NCI-H2171 (cell line): Measurements from ENCODE around the gene CHRND.

Experiments used
- DNase-seq: peaks from one replicate; lab custom pipeline; 2025; lab: John Stamatoyannopoulos, UW

The CHRND gene

DNA sequence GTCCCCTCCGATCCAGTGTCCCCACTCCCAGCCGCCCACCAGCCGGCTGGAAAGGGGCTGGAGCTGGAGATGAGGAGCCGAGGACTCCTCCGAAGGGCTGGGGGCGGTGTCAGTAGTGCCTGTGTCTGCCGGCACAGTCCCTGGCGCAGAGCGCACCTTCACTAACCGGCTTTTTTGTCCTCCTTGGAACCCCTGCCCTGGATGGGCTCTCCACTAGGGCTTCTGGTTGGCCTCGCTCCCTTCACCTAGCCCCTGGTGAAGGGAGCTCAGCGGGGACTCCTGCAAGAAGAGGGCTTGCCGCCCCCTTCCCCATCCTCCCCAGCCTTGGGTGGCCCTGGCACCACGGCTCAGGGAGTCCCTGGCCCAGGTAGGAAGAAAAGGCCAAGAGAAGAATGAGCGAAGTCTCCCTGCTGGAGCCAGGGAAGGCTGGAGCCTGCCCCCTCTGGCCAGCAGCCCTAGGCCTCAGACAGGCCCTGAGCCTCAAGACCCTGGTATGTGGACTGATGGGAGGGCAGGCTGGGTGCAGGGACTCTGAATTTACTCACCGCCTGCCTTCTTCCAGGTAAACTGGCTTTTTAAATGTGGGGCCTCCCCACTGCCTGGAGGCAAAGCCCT lies 37.8 kb upstream of the CHRND start:
- DNase-seq: no peak

DNA sequence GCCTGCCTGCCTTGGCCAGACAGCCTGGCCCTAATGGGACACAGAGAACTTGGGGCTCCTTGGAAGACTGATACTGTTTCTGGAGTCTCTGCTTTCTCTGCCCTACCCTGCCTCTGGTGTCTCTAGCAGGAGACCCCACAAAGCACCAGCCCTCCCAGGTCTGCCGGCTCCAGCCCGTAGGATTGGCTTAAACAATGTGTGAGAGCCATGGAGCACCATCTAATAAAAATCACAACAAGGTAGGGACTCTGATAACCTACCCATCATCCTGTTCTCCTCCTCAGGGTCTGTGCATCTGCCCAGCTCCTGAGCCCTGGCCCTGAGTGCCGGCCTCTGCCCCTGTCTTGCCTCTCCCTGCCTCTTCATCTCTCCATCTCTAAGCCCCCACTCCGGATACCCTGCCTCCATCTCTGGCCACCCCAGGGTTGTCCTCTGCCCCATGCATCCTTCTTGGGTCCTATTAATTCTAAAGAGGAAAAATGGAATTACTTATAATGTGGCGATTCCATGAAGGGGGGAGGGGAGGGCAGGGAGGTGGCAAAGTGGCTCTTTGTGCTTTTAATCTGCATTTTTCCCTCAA lies 37.1 kb upstream of the CHRND start:
- DNase-seq: no peak

DNA sequence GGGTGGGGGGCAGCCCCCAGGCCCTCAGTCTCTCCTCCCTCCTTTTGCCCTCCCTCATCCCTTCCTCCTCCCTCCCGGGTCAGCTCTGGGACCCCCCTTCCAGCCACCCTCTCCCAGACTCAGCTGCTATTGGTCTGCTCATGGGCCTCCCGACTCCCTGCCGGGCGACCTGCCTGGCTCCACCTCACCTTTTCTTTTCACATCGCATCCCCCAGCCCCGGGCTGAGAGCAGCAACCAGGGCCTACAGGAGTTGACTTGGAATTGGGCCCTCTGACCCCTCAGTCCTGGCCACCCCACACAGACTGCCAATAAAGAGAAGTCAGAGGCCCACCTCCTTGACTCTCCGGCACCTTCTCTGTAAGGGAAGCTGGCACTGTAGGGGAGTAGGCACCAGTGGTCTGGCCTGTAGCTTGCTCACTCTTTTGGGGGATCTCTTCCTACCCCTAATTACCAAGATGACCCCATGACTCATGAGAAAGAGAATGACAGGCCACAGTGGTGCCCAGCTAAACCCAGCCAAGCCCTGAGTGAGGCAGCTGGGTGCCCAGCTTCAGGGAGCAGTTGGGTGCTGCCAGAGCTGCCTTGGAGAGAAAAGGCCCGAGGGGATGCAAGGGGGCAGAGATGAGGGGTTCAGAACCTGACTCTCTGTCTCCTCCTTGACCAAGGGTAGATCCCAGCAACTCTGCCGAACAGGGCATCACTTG lies 36.3 kb upstream of the CHRND start:
- DNase-seq: no peak

DNA sequence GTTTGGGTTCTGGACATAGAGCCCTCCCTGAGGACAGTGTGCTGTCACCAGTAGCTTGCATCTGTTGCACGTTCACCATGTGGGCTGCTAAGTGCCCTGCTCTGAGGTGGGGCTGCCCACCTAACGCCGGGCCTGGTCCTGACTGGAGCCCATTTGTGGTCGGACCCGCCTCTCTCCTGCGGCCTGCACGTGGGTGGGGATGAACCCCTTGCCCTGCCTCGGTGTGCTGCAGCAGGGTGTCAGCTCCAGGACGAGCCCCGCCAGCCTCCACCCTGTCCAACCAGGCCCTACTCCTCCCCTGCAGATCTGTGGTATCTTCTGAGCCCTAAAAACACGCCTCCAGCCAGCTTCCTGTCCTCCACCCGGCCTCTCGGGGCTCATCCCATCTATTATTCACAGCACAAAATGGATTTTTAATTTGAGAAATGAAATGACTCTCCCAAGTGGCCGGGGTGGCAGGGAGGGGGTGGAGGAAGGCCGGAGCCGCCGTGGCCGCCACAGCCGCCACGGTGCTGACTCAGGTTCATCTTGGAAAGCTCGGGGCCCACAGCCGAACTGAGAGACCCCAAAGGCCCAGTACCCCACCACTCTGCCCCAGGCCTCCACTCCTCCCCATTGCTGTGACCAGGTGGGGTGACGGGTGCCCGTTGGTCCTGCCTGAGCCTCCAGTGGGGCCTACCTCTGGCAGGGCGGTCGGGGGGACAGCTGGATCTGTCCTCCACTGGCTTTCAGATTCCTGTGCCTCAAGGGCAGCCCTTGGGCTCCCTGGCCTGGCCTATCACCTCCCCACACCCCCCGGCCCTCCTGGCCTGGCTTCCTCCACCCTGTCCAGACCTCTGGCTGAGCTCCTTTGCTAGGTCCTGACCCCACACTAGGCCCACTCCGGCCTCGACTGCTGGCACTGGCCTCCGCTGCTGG lies 35.5 kb upstream of the CHRND start:
- DNase-seq: no peak

DNA sequence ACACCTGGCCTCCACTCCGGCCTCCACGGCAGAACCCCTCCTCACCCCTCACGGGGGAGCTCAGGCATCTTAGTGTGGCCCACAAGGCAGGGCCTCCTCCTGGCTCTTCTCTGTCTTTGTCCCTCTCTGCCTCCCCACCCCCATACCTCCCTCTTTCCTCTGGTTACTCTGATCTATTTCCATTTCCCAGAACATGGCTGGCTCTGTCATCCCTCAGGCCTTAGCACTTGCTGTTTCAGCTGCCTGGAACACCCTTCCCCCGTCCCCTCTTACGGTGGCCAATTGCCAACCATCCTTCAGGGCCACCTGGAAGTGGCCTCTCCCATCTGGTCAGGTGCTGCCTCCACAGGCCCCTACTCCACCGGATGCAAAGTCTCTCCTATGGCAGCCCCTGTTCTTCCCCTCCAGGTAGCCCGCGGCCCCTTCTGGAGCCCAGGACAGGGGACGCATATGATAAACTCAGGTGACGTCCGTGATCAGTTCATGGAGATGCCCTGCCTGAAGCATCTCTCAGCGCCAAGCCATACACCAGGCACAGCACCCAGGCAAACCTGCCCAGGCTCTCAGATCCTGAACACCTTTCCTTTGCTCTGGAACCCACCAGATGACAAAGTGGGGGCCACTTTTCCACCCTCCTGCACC lies 34.7 kb upstream of the CHRND start:
- DNase-seq: no peak

DNA sequence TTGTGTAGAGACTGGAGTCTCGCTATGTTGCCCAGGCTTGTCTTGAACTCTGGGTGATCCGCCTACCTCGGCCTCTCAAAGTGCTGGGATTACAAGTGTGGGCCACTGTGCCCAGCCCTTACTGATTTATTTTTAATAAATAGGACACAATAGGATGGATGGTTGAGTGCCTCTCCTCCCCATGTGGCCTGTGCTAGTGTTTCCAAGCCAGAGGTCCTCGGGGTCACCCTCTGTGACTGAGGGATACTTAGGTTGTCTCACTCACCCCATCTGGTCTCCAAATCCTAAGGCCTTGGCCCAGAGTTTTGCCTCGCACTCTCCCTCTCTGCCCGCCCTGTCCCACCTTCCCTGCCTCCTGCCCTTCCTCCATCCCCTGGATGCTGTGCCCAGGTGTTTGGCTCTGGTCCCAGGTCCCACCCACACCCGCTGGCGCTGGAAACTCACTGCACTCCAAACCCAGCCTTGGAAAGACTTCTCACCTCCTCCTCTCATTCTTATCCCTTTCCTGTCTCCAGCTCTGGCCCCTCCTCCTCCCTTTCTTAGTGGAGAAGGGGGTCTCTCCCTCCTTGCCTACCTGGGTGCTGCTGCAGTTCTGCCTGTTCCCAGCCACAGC lies 33.6 kb upstream of the CHRND start:
- DNase-seq: no peak

DNA sequence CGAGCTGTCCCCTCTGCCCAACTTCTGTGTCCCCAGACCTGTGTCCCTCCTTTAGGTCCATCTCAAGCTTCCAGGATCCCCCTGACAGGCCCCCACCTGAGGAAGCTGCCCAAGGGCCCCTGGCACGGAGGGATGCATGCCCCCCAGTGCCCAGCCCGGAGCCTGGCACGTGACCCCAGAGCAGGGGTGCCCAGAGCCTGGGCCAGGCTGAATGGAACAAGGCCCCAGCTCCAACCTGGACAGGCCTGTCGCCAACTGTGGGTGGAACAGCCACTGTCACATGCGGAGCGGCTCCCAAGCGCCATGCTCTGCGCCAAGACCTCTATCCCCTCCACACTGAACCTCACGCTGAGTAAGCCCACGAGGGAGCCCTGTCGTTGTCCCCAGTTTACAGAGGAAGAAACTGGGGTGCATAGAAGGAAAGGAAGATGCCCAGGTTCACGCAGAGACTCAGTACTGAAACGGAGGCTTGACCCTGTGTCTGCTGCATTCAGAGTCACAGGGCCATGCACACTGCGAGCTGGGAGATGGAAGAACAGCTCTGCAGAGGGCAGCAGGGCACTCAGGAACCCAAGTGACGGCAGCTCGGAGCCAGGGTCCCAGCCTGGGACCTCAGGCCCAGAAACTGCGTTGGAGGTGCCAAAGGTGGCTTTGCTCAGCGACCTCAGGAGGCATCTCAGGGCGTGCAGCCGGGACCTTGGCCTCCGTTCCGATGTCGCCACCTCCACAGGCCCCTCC lies 32.8 kb upstream of the CHRND start:
- DNase-seq: no peak

DNA sequence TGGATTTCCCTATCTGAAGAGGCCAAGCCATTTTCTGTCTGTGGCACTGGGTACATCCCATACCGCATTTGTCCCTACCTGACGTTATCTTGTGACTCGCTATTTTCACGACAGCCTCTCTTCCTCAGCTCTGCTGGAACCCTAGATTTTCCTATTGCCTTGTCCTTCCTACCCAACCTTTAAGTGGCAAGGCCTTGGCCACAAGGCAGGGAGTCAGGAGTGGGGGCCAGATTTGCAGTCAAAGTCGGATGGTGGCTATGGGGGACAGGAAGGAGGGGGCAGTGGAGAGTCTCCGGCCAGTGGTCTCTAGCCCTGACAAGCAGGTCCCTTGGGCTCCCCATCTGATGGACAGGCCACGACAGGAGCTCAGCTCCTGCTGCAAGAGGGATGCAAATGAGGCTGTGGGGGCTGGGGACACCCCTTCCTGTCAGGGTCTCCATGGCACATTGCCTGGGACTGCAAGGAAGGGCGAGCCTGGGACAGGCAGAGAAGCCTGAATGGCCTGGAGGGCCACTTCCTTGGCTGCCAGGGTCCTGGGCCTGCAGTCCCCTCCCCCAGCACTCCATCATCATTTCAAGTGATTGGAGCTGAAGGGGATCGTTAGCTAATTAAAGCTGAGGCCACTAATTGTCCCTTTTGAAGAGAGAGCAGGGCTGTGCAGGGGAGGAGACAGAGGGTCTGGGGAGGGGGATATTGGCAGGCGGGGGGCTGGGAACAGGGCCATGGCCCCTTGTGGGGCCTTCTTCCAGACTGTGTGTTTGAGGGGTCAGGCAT lies 32.1 kb upstream of the CHRND start:
- DNase-seq: no peak

DNA sequence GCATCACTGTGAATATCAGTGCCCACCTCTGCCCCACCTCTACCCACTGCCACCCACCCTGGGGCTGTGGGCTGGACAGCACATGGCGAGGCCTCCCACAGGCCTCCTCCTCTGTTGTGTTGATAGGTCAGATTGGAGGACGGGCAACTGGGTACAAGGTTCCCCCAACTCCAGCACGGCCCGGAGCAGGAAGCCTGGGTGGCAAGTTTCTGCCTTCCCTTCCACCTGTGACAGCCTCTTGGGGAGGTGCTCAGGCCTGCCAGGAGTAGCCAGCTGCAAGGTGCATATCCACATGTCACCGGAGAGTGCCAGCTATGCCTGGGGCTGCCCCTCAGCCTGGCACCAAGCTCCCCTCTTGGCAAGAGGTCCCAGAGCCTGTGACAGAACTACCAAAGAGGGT lies 31.4 kb upstream of the CHRND start:
- no peak for DNase-seq

DNA sequence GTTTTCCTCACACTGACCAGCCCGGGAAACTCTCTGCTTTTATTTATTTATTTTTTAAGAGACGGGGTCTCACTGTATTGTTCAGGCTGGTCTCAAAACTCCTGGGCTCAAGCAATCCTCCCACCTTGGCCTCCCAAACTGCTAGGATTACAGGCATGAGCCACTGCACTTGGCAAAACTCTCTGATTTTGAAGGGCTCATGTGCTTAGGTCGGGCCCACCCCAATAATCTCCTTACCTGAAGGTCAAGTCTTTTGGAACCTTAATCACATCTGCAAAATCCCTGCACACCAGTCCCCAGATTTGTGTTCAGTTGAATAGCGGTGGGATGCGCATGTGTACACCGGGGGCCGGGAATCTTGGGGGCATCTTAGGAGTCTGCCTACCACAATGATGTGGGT lies 30.7 kb upstream of the CHRND start:
- no peak for DNase-seq

DNA sequence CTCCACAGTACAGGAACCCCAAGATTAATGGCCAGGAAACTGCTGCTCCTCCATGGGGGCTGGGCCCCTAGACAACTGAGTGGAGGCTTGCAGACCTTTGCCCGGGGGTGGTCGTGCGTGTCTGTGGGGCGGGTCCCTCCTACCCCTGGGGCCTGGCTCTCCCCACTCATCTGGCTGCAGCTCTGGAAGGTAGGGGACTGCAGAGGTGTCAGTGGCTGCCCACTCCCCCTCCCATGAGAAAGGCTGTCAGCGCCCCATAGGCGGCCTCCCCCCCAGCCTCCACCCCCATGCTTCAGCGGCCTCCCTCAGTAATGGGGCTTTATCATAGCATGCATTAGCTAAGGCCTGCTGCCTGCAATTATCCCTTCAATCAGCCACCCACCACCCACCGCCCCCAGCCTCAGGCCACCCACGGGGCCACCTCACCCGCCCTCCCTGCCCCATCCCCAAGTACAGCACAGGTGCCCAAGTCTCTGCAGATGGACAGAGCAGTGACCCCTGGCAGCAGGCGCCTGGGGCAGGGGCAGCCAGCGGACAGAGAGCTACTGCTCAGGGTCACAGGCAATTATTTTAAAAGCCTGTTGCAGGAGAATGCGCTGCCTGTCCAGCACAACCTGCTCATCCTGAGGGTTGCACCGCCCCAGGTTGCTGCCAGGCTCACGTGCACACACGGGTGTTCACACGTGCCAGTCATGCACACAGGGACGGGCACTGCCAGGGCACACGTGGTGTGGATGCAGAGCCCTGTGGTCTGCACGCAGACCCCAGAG lies 29.3 kb upstream of the CHRND start:
- no peak for DNase-seq

DNA sequence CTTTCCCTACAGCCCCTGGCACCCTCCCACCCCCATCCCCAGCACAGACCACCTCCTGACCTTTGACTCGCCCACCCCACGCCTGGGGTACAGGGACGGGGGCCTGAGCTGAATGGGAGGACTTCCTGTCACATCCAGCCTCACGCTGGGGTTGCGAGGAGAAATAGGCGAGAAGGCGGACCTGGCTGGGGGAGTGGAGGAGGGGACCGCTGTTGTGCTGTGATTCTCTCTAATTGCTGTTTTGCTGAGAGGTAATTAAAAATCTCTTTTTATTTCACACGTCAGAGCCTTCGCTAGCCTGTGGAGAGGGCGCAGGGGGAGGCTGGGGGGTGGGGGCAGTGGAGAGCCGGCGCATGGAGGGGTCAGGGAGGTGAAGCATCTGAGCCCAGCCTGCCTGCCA lies 28.6 kb upstream of the CHRND start:
- no peak for DNase-seq

DNA sequence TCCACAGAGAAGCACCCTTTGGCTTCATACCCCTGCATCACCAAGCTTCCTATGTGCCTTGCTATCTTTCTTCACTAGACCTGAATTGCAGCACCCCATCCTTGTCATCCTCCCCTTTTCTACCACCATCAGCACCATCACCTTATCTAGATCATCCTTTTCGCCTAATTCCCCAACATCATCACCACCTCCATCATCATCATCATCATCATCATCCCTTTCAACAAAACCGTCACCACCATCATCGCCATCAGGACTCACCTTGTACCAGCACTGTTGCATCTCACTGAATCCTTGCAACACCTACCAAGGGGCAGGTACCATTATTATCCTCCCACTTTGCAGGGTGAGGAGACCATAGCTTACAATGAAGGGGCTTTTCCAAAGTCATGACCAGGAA lies 27.5 kb upstream of the CHRND start:
- DNase-seq: no peak

DNA sequence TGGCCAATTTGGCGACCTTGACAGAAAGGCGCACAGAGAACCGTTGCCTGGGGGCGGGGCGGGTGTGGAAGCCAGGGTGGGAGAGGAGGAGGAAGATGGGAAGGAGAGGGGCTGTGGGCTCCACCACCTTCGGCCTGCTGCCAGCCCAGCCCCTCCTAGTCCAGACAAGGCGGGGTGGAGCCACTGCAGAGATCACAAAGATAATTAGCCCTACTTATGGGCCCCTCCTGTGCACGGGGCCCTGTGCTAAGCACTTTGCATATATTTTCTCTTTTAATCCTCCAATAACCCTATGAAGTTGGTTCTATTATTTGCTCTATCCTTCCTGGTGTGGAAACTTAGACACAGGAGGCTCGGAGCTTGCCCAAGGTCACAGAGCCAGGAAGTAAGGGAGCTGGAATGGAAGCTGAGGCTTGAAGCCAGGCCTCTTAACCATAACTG lies 24.6 kb upstream of the CHRND start:
- no peak for DNase-seq

DNA sequence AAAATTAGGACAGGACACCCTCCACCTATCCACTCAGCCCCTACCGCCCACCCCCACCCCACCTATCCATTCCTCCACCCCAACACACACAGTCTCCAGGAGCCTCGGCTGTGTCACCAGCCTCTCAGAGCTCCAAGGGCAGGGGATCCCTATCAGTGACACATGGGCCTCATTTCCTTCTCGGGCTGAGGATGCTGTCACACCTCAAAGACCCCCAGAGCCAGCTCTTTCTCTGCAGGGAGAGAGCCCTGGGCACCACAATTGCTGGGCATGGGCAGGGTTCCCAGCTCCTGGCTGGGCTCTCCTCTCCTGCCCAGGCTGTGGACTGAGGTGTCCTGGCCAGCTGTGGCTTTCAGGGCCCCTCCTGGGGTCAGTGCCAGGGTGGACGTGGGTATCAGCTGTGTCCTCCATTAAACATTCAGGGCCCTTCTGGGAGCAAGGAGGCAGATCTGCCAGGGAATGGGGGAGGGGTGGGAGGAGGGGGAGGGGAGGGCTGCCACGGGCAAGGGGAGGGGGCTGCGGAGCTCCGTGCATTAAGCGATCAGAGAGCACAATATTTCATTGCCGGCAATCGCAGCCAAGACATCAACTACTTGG lies 24.1 kb upstream of the CHRND start:
- no peak for DNase-seq

DNA sequence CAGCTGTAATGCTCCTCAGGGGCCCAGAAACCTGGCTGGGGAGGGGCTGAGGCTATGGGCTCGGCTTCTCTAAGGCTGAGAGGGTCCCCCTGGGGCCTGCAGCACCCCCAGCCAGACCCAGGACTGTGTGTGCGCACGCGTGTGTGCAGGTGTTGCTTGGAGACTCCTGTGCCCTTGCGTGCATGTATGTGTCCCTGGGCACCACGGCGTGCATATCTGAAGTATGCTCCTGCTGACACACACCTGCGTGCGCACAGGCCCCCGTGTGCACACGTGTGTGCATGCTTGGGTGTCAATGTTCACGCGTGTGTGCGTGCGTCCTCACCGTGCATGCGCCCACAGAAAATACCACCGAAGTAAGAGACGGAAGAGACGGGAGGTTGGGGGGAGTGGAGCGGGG lies 23.4 kb upstream of the CHRND start:
- DNase-seq: no peak

DNA sequence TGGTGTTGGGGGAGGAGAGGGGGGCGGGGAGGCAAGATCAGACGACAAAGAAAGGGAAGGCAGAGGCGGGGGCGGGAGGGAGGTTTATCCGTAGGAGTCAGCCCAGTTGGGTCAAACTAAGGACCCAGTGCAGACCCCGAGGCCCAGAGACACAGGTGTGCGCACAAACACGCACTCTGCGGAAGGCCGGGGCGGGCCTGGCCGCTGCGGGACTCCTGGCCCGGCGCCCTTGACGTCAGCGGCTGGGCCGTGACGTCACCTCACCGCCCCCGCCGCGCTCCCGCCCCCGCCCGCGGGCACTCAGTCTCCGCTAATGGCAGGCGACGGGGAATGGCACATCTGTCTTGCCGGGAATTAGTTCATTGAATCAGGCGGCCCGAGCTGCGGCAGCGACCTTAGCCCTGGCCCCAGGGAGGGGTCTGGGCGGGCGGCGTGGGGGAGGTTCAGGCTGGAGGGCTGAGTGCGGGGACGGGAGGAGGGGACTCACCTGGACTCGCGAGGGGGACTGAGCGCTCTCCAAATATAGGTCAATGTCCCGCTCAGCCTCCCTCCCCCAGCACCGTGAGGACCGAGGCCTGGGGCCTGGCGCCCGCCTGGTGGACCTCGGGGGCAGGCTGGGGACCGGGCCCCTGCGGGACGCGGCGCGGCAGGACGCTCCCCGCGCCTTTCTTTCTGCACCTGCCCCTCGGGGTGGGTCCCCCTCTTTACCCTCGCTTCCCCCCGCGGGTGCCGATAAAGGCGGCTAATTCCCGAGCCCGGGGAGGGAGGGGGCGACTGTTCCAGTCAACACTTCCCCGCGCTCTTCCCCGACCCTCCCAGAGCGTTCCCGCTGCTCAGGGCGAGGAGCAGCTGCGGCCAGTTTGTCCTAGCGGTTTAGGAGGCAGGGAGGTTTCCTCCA lies 22.8 kb upstream of the CHRND start:
- no peak for DNase-seq

DNA sequence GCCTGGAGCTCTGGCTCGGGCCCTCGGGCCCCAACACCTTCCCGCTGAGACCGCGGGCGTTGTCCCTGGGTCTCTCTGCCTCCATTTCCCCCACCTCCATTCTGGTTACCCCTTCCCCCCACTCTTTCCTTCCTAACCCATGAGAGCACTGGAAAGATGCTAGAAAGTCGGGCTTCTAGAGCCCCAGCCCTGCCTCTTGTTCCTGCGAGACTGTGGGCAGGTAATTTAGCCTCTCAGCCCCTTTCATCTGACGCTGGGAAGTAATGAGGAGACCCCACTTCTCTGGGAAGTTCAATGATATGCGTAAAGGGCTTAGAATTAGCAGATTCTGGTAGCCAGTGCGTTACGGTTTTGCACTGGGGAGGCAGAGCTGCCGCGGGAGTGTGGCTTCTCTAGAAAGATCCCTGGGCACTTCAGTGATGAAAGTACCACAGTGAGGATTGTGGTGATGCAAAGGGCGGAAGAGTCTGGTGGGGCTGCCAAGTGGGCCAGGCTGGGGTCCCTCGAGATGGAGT lies 22.1 kb upstream of the CHRND start:
- no peak for DNase-seq
